HepG2 (cell line): ENCODE measurements around the gene HOXC12. TPM values are rescaled to one million over a fixed set of nuclear protein-coding genes. Genes with fewer than 3 reads are reported as not detected.

Experiments used
- ATAC-seq: fragments of 200-7000 bp; cut with Tn5 transposase; 3 replicates; pipeline ENCODE4 v1.9.1; 2020; ENCODE audit warnings: mild to moderate bottlenecking, moderate library complexity
- BruUV-seq: library from RNA; stranded (reverse); fragments of 400-500 nt; replicated peaks from 2 replicates; lab custom pipeline; 2021; lab: Mats Ljungman, UMichigan
- CTCF ChIA-PET: fragments of 300-600 bp; formaldehyde crosslinking; extraction: SDS; loops from one replicate; lab custom pipeline; 2021; ENCODE audit warnings: low total read pairs, inconsistent platforms, low intra/inter-chr PET ratio; lab: Yijun Ruan, JAX
- POLR2A ChIA-PET: fragments of 350-600 bp; sonication (Branson Sonifier 250); formaldehyde crosslinking; loops from one replicate; lab custom pipeline; 2020; ENCODE audit warnings: antibody characterized with exemption, inconsistent platforms; lab: Yijun Ruan, JAX
- DNase-seq: peaks from one replicate; pipeline ENCODE4 v3.0.0-alpha.2; 2015; ENCODE audit warnings: low spot score
- FAIRE-seq: peaks from 3 replicates; lab custom pipeline; 2011; peaks lifted over from hg19 to GRCh38; lab: Jason Lieb, UNC
- H2AFZ ChIP-seq: one replicate; pipeline ENCODE4 v1.6.1; 2011; ENCODE audit warnings: low read length, inconsistent platforms
- H3K27ac ChIP-seq: fragments of 300-600 bp; 3 replicates; pipeline ENCODE4 v1.8.0; 2011; ENCODE audit warnings: mixed run types, mild to moderate bottlenecking, mixed read lengths, low read length, inconsistent platforms; ENCODE audit not compliant: insufficient read depth; ENCODE audit errors: extremely low read length
- H3K27me3 ChIP-seq, 2 experiments: fragments of 200-600 bp in 1 of 2; 2 replicates in 1 of 2; 3 replicates in 1 of 2; pipeline versions ENCODE4 v1.6.0 to v1.8.0; 2011; ENCODE audit warnings: low read length in 2 of 2, mild to moderate bottlenecking in 2 of 2, moderate library complexity in 2 of 2, inconsistent platforms in 1 of 2; ENCODE audit not compliant: insufficient read depth in 2 of 2, control insufficient read depth in 1 of 2
- H3K36me3 ChIP-seq, 2 experiments: fragments of 200-600 bp in 1 of 2; replicated peaks in 1 of 2; 2 replicates in 1 of 2; 3 replicates in 1 of 2; pipeline versions ENCODE4 v1.5.1 to v1.8.0; 2011; ENCODE audit warnings: low read length in 2 of 2, inconsistent platforms in 1 of 2; ENCODE audit not compliant: insufficient read depth in 2 of 2, control insufficient read depth in 1 of 2
- H3K4me1 ChIP-seq: 2 replicates; pipeline ENCODE4 v1.5.1; 2012; ENCODE audit warnings: low read length, inconsistent platforms; ENCODE audit not compliant: insufficient read depth
- H3K4me2 ChIP-seq: 2 replicates; pipeline ENCODE4 v1.6.0; 2011; ENCODE audit warnings: low read depth, low read length, inconsistent platforms
- H3K4me3 ChIP-seq, 3 experiments: fragments of 200-600 bp in 1 of 3; sonication (generic), shearing (Covaris generic) in 1 of 3; replicated peaks in 1 of 3; 2 replicates each; pipeline ENCODE4 v1.5.1; 2011 to 2016; ENCODE audit warnings: low read length in 3 of 3, inconsistent platforms in 2 of 3, low read depth in 2 of 3, mild to moderate bottlenecking in 2 of 3, control low read depth in 1 of 3, mixed read lengths in 1 of 3; ENCODE audit not compliant: insufficient read depth in 1 of 3
- H3K79me2 ChIP-seq: one replicate; pipeline ENCODE4 v1.6.1; 2011; ENCODE audit warnings: low read length, inconsistent platforms; ENCODE audit not compliant: insufficient read depth
- H3K9ac ChIP-seq: 2 replicates; pipeline ENCODE4 v1.6.0; 2011; ENCODE audit warnings: mild to moderate bottlenecking, low read depth, low read length, inconsistent platforms; ENCODE audit not compliant: insufficient read depth
- H3K9me3 ChIP-seq: 2 replicates; pipeline ENCODE4 v1.5.1; 2012; ENCODE audit warnings: mild to moderate bottlenecking, low read length
- H4K20me1 ChIP-seq: 2 replicates; pipeline ENCODE4 v1.6.0; 2011; ENCODE audit warnings: inconsistent platforms, mild to moderate bottlenecking, low read length, moderate library complexity; ENCODE audit not compliant: insufficient read depth
- GABPB1 ChIP-seq: IDR thresholded peaks from 2 replicates; pipeline ENCODE4 v1.6.1; 2016; ENCODE audit warnings: mild to moderate bottlenecking, missing genetic modification reagents, moderate library complexity, missing compliant biosample characterization
- HNRNPLL ChIP-seq: fragments of 200-400 bp; formaldehyde crosslinking; IDR thresholded peaks from 2 replicates; pipeline ENCODE4 v1.6.1; 2017; ENCODE audit warnings: mild to moderate bottlenecking, low read depth, low read length; ENCODE audit not compliant: poor library complexity, severe bottlenecking
- MAZ ChIP-seq, 2 experiments: sonication (generic) in 1 of 2; formaldehyde crosslinking in 1 of 2; IDR thresholded peaks; 2 replicates each; pipeline versions ENCODE4 v1.5.0 to v1.6.1; 2012 to 2020; ENCODE audit warnings: low read depth in 2 of 2, mild to moderate bottlenecking in 2 of 2, borderline replicate concordance in 1 of 2, improper control_type of control experiment in 1 of 2, low read length in 1 of 2, missing genetic modification reagents in 1 of 2, moderate library complexity in 1 of 2
- MIER3 ChIP-seq: IDR thresholded peaks from 2 replicates; pipeline ENCODE4 v1.6.1; 2016; ENCODE audit warnings: missing compliant biosample characterization, borderline replicate concordance
- NFIC ChIP-seq: IDR thresholded peaks from 2 replicates; pipeline ENCODE4 v1.6.1; 2012; ENCODE audit warnings: mild to moderate bottlenecking, low read length, inconsistent platforms
- ONECUT2 ChIP-seq: sonication (generic); formaldehyde crosslinking; IDR thresholded peaks from 2 replicates; pipeline ENCODE4 v1.4.0; 2020; ENCODE audit warnings: missing genetic modification reagents
- PHF21A ChIP-seq: sonication (generic); formaldehyde crosslinking; IDR thresholded peaks from 2 replicates; pipeline ENCODE4 v1.5.0; 2020; ENCODE audit warnings: mild to moderate bottlenecking, missing genetic modification reagents
- SMAD1 ChIP-seq: sonication (generic); formaldehyde crosslinking; IDR thresholded peaks from 2 replicates; pipeline ENCODE4 v1.4.0; 2020; ENCODE audit warnings: missing genetic modification reagents, low read depth, mild to moderate bottlenecking, borderline replicate concordance
- ZBTB3 ChIP-seq: sonication (generic); formaldehyde crosslinking; IDR thresholded peaks from 2 replicates; pipeline ENCODE4 v1.4.0; 2020; ENCODE audit warnings: low read depth, mild to moderate bottlenecking, moderate library complexity, missing genetic modification reagents, borderline replicate concordance
- ZBTB7A ChIP-seq: sonication (generic); formaldehyde crosslinking; IDR thresholded peaks from 2 replicates; pipeline ENCODE4 v1.8.0; 2022; ENCODE audit warnings: mild to moderate bottlenecking, missing genetic modification reagents
- ZBTB8A ChIP-seq: sonication (generic); formaldehyde crosslinking; IDR thresholded peaks from 2 replicates; pipeline ENCODE4 v1.4.0; 2020; ENCODE audit warnings: mild to moderate bottlenecking, low read depth, missing genetic modification reagents, borderline replicate concordance
- ZNF605 ChIP-seq: sonication (generic); formaldehyde crosslinking; IDR thresholded peaks from 2 replicates; pipeline ENCODE4 v1.8.0; 2022; ENCODE audit warnings: mild to moderate bottlenecking, missing genetic modification reagents
- ZNF788 ChIP-seq: sonication (generic); formaldehyde crosslinking; IDR thresholded peaks from 2 replicates; pipeline ENCODE4 v1.5.0; 2020; ENCODE audit warnings: mild to moderate bottlenecking, missing genetic modification reagents, borderline replicate concordance
- ZNF816 ChIP-seq: sonication (generic); formaldehyde crosslinking; IDR thresholded peaks from 2 replicates; pipeline ENCODE4 v1.8.0; 2022; ENCODE audit warnings: missing genetic modification reagents, mild to moderate bottlenecking, borderline replicate concordance
- WGBS: methylation state at CpG from one replicate; pipeline ENCODE4 v1.1.6; 2017; ENCODE audit warnings: low lambda C conversion rate; 5-methylcytosine and 5-hydroxymethylcytosine counted together
- in situ Hi-C: cut with HindIII; loops from 2 replicates; pipeline ENCODE4 v1.10.0; 2017; ENCODE audit warnings: low pct_unique_long_range_greater_than_20kb; ENCODE audit not compliant: extremely low pct_ligation_motif_present
- intact Hi-C: fragments of 100-400 bp; cut with micrococcal nuclease; formaldehyde crosslinking; loops from one replicate; pipeline ENCODE4 v1.10.0; 2022; ENCODE audit not compliant: unreplicated experiment
- polyA plus RNA-seq, 8 experiments: library from polyadenylated mRNA; depleted of rRNA in 3 of 8; stranded (reverse) in 7 of 8; unstranded in 1 of 8; fragments of >200 nt; fragmentation: Illumina TruSeq in 4 of 8; extraction: Trizol in 4 of 8; gene quantifications; 2 replicates each; pipeline versions ENCODE4 v1.2.1 to v1.2.3, GENCODE V29; 2011 to 2016; ENCODE audit warnings: low read depth in 4 of 8, missing spikeins in 1 of 8, mixed read lengths in 1 of 8; ENCODE audit not compliant: insufficient read depth in 1 of 8
- total RNA-seq, 5 experiments: library from RNA; depleted of rRNA; stranded (reverse); fragments of >200 nt; fragmentation: Illumina TruSeq; extraction: Trizol; gene quantifications; 2 replicates each; pipeline ENCODE4 v1.2.3, GENCODE V29; 2016; ENCODE audit warnings: low read depth in 1 of 5
- TF ChIP-seq, protein P1 (sequence below): sonication (generic); formaldehyde crosslinking; IDR thresholded peaks from 2 replicates; pipeline ENCODE4 v1.5.0; 2020; ENCODE audit warnings: missing genetic modification reagents
- TF ChIP-seq, protein P2 (sequence below), 2 experiments: sonication (generic) in 1 of 2; formaldehyde crosslinking in 1 of 2; IDR thresholded peaks; 2 replicates each; pipeline versions ENCODE4 v1.4.0 to v1.6.1; 2018 to 2020; ENCODE audit warnings: missing genetic modification reagents in 2 of 2, borderline replicate concordance in 1 of 2, low read depth in 1 of 2, mild to moderate bottlenecking in 1 of 2, missing biosample characterization in 1 of 2
- TF ChIP-seq, protein P3 (sequence below): sonication (generic); formaldehyde crosslinking; IDR thresholded peaks from 2 replicates; pipeline ENCODE4 v1.5.0; 2020; ENCODE audit warnings: missing genetic modification reagents

HOXC12 gene
- total and polyA plus RNA-seq, 2 of the 13 experiments (the other 11 are each of a cell fraction or from before 2014, with no cell fraction given): not detected

GRCh38 chr12:53937099-53937498, 17.6 kb upstream of the HOXC12 start (continued):
- TF ChIP-seq, protein P1, sequence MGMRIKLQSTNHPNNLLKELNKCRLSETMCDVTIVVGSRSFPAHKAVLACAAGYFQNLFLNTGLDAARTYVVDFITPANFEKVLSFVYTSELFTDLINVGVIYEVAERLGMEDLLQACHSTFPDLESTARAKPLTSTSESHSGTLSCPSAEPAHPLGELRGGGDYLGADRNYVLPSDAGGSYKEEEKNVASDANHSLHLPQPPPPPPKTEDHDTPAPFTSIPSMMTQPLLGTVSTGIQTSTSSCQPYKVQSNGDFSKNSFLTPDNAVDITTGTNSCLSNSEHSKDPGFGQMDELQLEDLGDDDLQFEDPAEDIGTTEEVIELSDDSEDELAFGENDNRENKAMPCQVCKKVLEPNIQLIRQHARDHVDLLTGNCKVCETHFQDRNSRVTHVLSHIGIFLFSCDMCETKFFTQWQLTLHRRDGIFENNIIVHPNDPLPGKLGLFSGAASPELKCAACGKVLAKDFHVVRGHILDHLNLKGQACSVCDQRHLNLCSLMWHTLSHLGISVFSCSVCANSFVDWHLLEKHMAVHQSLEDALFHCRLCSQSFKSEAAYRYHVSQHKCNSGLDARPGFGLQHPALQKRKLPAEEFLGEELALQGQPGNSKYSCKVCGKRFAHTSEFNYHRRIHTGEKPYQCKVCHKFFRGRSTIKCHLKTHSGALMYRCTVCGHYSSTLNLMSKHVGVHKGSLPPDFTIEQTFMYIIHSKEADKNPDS (CRISPR knock-in tag): no peak
- TF ChIP-seq ZNF816 (CRISPR knock-in tag) (no peak), ZBTB7A (no peak), ZNF605 (CRISPR knock-in tag) (no peak), HNRNPLL (no peak), MAZ (IDR thresholded peaks at IDR 0.05; ENCODE audit: borderline replicate concordance, low read depth, low read length) (no peak), MAZ (CRISPR knock-in tag; IDR thresholded peaks at IDR 0.05; ENCODE audit: low read depth) (no peak)

DNA sequence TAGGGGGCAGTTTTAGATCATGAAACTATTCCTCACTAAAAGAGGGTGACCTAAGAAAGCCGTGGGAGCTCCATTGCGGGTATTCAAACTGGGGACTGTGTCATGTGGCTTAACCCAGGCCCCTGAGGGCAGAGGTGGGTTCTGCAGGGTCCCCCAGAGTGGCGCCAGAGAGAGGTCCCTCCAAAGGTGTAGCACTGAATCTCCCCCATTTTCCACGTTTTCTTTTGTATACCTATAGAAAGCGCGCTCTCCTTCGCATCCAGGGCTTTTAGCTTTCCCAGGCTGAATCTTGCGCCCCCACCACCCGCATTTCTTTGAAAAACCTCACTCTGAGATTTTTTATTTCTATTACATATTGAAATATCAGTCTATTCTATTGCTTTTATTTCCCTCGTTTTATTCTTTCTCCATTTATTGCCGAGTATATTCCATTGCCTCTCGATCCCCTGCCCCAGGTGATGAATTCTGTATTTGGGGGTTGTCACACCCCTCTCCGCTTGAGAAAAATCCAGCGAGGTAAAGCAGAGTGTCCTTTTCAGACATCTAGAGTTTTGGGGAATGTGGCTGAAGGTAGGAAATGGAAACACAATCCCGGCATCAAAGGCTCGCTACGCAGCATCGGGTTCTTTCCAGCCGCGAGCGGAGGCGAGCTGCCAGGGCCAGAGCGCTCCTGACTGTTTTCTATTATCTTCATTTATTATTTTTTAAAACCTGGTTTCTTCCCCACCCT, 16.9 kb upstream of the HOXC12 start:
- ATAC-seq: no peak
- 41% methylated on average over 23 of the region's 23 CpGs for WGBS
- no peak for FAIRE-seq
- no peaks in the 10 kb centered on the region for H4K20me1 ChIP-seq
- no peak overlapping the region for H2AFZ ChIP-seq
- peaks cover 7 to 91% of the 10 kb centered on the region in 2 experiments; a peak in 4 of 5 replicates for H3K27me3 ChIP-seq
- no peak overlapping the region for H3K9ac ChIP-seq
- H3K9me3 ChIP-seq: no peaks in the 10 kb centered on the region
- H3K4me3 ChIP-seq: no peak overlapping the region
- POLR2A ChIA-PET: no interaction called here
- H3K4me1 ChIP-seq: no peaks in the 10 kb centered on the region
- no peak overlapping the region for H3K27ac ChIP-seq
- in situ Hi-C loops: loop anchor here (25.0 kb wide), 1 partner anchor 150 kb away; no protein-coding TSS in a partner anchor
- no peaks in the 10 kb centered on the region for H3K36me3 ChIP-seq
- no peaks in the 10 kb centered on the region for H3K79me2 ChIP-seq
- DNase-seq: no peak
- CTCF ChIA-PET: no interaction called here
- no TSS peak for BruUV-seq
- intact Hi-C loops: no loop called here
- H3K4me2 ChIP-seq: no peak overlapping the region
- TF ChIP-seq GABPB1: no peak
- TF ChIP-seq ZBTB8A (CRISPR knock-in tag): no peak
- TF ChIP-seq, protein P2, sequence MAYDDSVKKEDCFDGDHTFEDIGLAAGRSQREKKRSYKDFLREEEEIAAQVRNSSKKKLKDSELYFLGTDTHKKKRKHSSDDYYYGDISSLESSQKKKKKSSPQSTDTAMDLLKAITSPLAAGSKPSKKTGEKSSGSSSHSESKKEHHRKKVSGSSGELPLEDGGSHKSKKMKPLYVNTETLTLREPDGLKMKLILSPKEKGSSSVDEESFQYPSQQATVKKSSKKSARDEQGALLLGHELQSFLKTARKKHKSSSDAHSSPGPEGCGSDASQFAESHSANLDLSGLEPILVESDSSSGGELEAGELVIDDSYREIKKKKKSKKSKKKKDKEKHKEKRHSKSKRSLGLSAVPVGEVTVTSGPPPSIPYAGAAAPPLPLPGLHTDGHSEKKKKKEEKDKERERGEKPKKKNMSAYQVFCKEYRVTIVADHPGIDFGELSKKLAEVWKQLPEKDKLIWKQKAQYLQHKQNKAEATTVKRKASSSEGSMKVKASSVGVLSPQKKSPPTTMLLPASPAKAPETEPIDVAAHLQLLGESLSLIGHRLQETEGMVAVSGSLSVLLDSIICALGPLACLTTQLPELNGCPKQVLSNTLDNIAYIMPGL (CRISPR knock-in tag; IDR thresholded peaks at IDR 0.05; ENCODE audit: borderline replicate concordance in 1 of 2, low read depth in 1 of 2): no peak
- no peak for TF ChIP-seq ZBTB3
- TF ChIP-seq MIER3: no peak
- no peak for TF ChIP-seq SMAD1 (CRISPR knock-in tag)
- TF ChIP-seq ZNF788 (CRISPR knock-in tag): no peak
- no peak for TF ChIP-seq PHF21A
- TF ChIP-seq NFIC: no peak
- TF ChIP-seq ONECUT2 (CRISPR knock-in tag): no peak
- TF ChIP-seq, protein P3, sequence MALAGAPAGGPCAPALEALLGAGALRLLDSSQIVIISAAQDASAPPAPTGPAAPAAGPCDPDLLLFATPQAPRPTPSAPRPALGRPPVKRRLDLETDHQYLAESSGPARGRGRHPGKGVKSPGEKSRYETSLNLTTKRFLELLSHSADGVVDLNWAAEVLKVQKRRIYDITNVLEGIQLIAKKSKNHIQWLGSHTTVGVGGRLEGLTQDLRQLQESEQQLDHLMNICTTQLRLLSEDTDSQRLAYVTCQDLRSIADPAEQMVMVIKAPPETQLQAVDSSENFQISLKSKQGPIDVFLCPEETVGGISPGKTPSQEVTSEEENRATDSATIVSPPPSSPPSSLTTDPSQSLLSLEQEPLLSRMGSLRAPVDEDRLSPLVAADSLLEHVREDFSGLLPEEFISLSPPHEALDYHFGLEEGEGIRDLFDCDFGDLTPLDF: no peak
